Measurements from ENCODE around the gene WDR7.

WDR7 gene

DNA sequence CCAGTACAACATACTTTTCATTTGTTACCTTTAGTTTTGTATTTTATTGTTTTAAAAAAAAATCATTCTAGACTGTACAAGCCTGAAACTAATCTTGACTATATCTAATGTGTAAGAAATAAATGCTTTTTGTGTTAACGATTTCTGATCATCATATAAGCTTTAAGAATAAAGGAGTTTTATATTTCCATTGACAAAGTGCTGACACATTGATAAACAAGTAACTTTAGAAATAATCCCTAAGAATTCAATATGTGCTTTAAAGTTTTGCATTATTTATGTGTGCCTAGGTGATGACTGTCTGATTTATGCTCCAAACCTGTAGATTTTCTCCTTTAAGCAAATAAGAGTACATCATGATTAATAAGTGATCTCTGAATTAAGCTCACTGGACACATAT lies 248.5 kb downstream of the WDR7 start:
- DNase-seq: no peak

DNA sequence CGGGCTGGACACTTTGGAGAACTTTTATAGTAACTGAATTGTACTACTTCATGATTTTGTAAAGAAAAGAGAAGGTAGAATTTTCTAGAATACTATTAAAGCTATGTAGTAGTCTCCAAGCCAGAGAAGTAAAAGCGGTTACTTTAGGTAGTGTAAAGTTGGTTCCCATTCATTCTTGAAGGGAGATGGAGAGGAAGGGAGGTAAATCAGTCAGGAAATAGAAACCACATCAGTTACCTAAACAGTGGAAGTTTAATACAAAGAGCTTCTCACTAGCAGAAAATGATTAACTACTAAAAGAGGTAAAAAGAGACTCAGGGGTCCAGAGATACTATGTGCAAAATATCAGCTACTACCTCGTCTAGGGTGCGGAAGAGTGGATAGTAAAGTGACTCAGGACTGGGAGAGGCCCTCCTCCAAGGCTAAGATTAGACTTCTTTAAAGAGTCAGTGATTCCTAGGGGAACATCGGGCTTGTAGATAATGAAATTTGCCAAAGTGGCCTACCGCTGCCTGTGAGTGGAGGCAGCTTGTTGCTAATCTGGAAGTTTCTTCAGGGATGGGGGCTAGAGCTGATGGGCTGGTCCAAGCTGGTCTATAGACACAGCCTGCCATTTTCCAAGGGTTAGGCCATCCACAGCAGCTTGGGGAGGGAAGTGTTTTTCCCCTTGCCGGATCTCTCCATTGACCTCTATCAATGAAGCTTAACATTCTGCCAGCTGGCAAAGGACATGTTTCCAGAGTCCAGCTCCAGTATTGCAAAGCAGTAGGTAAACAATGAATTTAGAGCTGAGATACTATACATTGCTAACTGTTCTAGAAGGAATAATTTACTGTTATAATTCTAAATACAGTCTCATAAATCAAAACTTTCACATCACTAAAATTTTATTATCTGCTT lies 249.3 kb downstream of the WDR7 start:
- DNase-seq: no peak

DNA sequence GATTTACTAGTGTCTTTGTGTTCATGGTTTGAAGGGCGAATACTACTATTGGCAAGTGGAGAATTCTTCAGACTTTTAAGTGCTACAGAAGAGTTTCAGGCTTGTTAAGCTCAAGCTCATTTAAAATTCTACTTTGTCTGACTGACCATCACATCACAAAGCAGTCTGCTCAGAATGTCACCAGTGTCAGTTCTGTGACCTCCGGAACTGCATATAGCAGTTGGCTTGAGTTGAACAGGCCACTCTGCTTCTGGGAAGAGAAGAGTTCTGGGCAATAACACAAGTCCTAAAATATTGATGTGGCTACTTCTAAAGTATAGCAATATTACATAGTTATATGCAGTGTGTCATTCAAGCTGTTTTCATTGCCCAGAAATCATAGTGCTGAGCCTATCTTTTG lies 250.8 kb downstream of the WDR7 start:
- DNase-seq: no peak

DNA sequence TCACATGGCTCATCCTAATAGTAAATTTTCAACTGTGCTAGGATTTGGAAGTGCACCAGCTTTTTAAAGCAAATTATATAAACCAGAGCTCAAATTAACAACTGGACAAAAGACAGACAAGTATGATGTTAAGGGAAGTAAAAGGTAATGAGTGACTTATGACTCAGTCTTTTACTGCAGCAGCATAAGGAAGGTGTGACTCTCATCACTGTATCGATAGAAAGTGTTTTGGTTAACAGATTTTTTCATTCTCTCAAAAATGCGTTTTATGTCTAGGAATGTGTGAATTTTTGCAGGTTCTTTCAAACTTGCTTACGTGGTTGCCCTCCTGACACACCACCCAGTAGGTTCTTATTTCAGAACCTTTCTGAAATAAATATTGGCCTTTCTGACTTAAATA lies 251.5 kb downstream of the WDR7 start:
- DNase-seq: no peak

DNA sequence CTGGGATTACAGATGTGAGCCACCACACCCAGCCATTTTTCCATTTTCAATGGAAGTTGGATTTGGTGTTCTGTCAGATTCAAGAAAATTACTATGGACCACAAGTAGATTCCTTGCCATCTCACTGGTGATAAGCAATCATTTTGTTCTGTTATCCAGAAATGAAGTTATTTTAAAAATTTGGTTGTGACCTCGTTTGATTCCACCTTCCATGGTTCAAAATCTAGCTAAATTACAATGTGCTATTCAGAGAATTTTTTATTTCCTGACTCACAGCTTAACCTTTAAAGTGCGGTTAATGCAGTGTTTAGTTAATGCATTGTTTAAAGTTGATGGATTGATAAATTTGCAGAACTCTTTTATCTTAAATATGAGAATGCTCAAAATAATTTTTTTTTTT lies 252.5 kb downstream of the WDR7 start:
- DNase-seq: no peak

DNA sequence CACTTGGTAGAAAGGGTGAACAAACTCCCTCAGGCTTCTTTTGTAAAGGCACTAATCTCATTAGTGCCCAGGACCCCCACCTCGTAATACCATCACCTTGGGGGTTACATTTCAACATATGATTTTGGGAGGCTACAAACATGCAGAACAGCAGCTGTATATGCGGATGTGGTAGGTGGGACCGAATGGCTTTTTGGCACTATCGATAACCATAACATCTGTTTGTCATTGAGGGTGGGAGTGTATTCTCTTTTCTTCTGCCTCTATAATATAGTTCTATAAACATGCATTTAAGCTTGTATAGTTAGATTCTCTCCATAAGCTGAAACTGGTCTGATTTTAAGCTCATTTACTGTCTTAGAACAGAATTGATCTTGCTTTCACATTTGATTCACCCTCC lies 256.6 kb downstream of the WDR7 start:
- no peak for DNase-seq

DNA sequence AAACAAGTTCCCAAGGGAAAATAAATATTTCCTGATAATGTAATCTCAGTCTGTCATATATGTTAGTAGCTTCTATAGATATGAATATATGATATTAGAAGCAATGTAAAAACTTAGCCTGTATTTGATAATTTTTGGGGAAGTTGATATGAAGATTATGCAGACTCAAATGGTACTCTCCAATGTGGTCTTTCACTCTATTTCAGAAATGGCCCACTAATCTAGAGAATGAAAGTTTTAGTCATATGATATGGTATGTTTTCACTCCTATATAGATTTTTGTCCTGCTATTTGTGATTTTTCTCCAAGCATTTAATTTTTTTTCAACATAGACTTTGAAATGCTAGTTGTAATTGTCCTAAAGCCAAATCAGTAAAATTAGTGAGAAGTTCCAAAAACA lies 259.1 kb downstream of the WDR7 start:
- DNase-seq: no peak

DNA sequence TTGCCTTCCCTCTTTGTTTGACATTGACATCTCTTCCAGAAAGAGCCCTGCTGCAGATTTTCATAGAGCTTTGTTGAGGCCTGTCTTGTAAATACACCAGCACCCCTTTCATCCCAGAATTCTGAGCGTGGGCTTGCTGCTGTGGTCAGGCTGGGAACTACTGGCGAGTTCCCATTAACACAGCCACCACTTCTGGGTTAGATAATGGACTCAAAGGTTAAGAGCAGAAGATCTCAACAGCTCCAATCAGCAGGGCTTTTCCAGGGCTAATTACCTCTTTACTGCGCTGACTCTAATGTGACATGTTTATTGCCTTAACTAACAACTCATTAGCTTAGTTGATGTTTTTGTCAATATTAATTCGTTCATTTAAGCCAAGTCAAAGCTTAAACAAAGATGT lies 259.8 kb downstream of the WDR7 start:
- DNase-seq: no peak

DNA sequence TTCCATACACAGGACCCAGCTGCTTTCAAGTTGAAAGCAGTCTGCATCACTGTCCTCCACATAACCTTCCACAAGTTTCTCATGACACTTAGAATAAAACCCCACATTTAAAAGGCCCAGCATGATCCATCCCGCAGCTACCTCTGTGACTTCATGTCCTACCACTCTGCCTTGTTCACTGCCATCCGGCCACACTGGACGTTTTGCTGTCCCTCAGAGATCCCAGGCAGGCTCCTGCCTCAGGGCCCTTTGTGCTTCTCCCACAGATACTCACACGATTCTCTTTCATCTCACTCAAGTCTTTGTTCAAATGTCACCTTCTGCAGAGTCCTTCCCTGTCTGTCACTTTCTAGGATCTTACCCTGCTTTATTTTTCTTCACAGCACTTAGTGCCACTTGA lies 262.8 kb downstream of the WDR7 start:
- DNase-seq: no peak

DNA sequence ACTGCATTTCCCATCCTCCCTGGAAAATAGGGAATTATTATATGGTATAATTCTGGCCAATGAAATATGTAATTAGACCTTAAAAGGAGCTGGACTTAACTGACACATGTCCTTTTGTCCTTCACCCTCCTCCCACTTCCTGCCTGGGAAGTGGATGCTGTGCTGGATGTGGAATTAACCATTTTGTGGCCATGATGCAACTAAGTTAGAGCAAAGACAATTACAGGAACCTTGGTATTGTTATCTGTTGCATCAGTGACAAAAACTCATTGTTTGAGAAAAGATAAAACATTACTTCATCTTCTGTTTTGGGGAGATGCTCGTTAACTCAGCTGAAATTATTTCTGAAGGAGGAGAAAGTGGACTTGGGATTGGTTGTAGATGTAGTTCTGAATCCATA lies 268.0 kb downstream of the WDR7 start:
- DNase-seq: no peak

DNA sequence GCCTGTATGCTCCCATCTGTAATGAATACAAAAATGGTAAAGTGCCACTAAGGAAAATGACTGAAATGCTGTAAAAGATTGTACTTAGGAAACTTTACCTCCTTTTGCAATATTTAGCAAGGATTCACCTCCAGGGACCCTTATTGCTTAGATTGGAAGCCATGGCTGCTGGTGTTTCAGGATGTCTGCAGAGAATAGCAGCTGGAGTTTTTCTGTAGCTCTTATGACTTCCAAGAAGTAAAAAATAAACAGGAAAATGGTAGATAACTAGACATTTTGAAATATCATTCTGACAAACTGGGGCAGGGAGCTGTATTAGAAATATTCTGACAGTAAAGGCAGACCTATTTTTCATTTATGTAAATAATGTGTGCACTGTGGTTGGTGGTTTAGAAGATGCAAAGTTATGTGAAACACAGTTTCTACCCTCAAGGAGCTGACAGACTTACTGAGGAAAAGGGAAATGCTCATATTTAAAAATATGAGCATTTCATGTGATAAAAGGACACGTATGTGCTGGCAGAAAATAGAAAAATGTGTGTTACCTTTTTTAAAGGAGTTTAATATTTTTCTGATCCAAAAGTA lies 270.8 kb downstream of the WDR7 start:
- no peak for DNase-seq

DNA sequence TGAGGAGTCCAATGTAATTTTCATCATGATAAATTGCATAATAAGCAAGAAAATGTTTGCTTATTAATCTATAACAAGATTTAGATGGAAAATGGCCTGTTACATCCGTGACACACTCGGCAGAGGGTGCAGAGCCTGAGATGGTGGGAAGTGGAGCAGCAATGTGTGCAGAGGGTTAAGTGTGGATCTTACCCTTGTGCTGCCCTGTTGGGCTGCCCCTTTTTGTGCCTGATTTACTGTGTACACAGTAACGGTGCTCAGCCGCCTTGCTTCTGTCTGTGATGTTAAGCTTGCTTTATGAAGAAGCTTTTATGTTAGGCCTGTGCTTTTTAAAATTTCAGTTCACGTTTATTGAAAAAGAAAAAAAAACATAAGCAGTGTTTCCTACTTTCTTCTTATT lies 275.6 kb downstream of the WDR7 start:
- DNase-seq: no peak

DNA sequence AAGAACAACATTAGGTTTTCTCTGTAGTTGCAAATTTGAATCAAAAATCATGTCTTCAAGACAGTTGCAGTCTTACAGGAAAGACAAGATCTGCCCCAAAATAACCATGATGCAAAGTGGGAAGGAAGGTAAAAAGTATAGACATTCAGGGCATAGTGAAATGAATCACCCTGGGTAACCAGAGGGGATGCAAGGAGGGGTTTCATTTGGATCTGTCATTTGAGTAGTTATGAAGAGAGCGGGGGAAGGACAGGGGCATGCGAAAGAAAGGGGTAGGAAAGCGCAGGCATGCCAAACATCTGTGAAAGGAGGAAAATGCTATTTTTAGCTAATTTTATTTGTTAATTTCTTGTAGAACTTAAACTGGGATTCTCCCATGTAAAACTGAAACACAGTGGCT lies 276.6 kb downstream of the WDR7 start:
- no peak for DNase-seq

DNA sequence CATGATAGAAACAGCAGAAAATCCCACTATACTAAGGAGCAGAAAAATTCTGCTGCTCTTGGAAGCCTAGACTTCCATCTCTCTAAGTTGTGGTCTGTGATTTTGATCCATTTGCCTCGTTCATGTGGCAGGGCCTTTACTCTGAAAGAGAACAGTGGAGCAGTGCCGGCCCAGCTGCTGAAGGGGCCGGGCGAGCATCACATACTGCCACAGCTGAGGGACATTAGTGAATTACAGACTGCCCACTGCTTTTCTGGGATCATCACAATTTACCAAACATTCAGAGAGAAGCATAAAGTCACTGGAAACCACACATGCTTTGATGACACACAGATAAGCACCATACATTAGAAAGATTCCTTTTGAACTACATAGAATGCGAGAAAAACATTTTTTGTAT lies 278.7 kb downstream of the WDR7 start:
- DNase-seq: no peak

DNA sequence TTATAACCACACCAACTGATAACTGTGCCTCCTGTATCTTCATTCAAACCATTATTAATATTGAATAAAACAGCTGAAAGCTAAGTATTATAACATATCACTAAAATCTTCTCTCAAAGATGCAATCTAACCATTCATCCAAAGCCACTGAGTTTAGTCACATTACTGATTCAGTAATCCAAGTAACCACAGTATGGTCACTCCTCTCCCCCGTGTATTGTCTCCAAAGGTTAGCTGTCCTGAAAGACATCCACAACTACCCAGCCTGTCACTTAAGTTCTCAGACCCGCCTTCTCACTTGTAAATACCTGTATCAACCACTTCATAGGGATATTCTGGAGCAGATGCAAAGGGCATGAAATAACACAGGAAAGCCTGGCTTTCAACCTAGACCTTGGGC lies 282.3 kb downstream of the WDR7 start:
- DNase-seq: no peak

DNA sequence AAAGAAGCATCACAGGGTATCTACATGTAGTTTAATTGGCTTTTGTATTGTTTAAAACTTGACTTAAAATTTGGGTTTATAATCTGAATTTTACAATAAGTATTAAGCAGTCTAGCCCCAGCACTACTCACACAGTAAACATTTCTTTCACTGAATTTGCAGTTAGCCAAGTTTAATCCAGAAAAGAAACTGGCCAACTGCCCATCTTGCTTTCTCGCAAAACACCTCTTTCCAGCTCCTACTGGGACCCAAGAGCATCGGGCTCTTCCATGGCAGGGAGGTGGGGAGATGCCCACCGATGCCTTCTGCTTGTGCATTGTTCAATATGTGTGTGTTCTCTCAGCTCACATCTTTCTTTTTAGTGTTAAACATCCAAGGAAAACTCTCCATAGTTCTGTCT lies 283.0 kb downstream of the WDR7 start:
- no peak for DNase-seq

DNA sequence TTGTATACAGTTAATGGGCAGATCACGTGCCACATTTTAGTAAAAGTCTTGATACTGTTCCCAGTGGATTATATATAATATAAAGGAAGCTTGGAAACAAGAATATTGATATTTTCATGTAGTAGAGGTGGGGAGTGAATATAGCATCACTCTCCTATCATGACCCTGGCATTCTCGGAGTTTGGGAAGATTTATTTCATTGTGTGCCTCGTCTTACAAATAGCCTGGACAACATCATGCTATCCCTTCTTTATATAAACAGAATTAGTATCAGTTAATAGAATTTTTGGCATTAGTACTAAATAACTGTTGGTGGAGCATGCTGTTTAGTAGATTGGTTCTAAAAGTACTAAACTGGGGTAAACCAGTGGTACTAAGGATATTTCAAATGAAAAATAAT lies 283.7 kb downstream of the WDR7 start:
- DNase-seq: no peak

DNA sequence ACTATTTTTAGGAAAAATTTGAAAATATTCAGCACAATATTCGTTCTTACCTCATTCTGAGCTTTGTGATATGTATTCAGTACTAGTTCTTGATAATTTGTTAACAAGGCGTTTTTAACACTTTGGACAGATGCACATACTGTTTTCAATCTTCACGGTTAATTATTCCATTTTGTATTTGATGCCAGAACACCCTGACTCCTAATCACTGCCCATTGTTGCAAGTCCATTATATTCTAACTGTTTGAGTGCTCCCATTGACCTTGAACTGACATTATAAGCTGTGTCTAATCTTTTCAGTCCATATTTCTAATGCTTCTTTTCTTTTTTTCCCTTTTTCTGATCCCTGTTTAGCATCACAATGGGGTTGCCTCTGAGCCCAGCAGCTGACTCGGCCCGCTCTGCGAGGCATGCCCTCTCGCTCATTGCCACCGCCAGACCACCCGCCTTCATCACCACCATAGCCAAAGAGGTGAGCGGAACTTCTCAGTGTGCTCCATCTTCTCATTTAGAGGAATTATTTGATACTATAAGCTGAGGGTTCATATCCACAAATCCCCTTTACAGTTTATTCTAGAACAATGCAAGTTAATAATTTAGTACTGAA lies 284.4 kb downstream of the WDR7 start:
- DNase-seq: no peak

DNA sequence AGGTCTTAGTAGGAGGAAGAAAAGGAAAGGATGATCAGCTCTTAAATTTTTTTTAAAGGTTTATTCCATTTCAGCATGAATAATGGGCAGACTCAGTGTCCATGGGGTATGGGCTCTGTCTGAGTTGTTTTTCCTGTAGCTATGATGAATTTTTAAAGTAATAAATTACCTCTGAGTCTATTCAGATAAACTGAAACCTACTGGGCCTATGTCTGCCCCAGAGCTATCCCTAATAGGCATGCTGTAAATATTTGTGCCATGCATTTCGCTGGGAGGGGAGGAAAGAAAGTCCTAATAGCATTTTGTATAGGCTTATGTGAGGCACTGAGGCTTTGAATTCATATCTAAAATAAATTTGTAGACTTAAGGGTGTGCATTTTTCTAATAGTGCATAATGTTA lies 285.3 kb downstream of the WDR7 start:
- DNase-seq: no peak

DNA sequence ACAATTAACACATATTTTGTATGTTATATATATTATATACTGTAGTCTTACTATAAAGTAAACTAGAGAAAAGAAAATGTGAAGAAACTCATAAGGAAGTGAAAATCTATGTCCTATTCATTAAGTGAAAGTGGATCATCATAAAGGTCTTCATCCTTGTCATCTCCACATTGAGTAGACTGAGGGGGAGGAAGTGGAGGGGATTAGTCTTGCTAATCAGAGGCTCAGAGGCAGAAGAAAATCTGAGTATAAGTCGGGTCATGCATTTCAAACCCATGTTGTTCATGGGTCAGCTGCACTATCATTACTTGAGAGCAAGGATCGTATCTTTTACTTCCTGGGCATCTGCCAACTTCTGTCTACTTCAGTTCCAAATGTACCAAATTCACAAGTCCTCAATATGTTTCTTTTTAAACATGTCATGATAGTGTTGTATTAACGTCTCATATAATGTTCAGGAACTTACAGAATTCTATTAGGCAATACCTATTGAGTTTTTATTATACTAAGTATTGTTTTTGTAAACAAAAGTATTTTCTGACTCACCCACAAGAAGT lies 286.8 kb downstream of the WDR7 start:
- no peak for DNase-seq

DNA sequence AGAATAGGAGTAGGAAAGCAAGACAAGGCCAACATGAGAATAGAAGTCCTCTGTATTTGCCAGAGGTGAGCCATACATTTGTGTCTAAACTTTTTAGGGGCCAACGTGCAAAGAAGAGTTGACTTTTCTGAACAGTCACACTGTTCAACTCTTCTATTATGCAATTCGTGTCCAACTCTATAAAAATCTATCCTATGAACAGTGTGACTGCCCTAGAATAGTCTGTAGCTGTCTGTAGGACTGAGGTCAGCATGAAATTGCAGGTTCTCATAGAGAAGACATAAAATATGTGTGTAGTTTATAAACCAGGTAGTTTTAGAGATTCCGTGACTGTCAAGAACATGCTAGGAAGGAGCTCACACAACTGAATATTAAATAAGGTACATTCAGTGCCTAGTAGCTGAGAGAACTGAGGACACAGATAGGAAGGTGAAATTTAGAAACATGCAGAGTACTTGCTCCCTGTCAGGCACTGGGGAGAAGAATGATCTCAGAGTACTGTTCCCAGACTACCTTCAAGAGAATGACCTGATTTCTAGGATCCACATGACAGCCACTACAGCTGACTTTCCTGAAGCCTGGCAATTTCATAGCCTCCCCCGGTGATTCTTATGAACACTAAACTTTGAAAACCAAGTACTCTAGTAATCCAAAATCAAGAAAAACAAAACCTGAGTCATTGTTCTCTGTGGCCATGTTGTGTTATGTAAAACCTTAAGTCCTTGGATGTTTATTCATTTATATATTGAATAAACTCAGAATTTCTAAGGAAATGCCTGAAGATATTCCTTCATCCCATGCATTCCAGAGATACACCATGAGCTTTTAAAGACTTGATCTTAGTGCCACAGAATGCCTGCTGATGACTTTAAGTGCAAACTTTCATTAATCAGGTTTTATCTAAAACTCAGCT lies 294.3 kb downstream of the WDR7 start:
- DNase-seq: no peak

DNA sequence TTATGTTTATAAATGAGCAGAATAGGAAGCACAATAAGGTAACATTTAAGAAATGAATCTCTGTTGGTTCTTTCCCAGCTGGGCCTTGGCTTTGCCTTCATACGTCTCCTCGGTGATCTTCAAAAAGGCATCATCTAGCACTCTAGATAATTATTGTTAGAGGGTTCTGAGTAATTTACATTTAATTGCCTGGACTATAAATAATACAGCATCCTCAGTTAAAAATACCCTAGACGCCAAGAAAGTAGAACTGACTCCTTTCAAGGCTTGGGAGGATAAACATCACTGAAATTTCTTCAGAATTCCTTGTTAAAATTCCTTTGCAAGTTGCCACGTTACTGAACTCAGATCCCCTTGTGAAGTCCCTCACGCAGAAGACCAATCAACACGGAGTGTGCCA lies 296.1 kb downstream of the WDR7 start:
- DNase-seq: no peak

DNA sequence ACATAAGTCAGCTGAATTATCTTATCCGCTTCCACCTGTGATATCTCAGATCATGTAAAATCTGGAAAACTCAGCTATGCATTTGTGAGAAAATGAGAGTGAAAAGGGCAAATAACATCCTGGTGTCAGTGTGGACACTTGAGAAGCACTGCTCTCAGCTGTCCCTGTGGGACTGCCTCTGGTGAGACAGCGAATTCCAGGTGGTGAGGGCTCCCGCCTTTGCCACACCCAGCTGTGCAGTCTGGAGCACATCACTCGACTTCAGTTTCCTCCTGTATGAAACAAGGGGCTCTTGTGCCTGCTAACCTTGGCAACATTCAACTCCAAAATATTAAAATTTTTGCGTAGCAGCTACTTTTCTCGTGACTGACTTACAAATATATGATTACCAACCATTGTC lies 300.9 kb downstream of the WDR7 start:
- no peak for DNase-seq
